NCI-H2196 treated with DMSO at 0.1 percent for 48 hours (cell line): Measurements from ENCODE around the gene LYPD4.
"Not testable (repeated sequence)": the region's sequence is repeated elsewhere in the genome, so short reads cannot be mapped to it uniquely, and the experiment has no call there.

ENCODE experiments used
- DNase-seq: peaks from one replicate; lab custom pipeline; 2025; ENCODE audit not compliant: unreplicated experiment; lab: John Stamatoyannopoulos, UW

Gene LYPD4

GRCh38 chr19:41802770-41803169 is 41.7 kb downstream of the LYPD4 start:
- DNase-seq = no peak

- no peak for DNase-seq
Measured at GRCh38 chr19:41801792-41802211, 42.7 kb downstream of the LYPD4 start.

DNA sequence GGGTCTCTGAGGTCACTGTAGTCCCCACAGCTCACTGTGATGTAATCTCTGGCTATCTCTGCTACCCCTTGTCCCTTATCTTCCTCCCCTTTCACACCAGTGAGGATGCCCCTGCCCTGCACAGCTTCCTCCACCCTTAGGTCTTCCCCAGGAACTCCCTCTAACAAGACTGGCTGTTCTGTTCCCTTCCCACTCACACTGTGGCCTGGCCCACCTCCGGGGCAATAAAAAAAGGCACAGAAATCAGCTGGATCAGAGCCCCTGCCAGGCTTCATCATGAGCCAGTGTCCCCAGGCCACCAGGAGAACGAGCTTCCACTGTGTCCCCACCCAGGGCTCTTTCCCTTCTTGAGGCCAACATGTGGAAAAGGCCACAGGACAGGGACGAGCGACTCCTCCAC is 43.5 kb downstream of the LYPD4 start:
- DNase-seq = no peak

DNA sequence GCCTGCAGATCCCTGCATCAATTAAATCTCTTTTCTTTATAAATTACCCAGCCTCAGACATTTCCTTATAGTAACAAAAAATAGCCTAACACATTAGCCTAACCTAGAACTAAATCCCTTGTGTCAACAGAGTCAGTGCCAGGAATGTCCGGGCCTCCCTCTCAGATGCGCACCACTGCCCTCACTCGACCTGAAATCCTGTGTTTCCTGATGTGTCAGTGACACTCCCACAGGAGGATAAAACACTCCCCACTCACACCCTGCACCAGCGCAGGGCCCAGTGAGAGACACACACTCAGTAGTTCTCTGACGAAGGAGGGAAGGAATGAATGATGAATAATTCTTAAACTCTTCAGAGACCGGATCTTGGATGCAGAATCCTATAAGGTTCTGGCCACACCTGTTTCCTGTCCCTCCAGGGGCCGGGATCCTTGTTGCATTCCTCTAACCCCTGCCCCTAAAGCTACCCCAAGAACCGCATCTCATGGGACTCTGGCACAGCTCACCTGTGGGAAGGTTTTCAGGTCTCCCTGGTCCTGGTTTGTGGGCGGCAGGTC is 45.0 kb downstream of the LYPD4 start:
- DNase-seq = peak; percentile 20

DNA sequence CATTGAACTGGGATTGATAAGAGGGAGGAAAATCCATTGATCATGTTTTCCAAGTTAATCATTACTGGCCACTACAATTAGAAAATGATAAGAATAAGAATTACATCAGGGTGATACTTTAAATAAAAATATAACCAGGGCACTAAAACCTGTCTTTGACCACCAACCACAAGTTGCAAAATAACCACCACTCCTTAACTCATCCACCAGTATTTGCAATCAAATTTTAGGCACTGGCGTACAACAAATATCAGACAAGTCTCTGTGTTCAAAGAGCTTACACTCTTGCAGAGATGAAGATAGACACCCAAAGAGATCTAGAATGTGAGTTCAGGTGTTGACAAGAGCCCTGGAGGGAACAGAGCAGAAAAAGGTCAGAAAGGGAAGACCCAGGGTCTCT is 47.6 kb downstream of the LYPD4 start:
- no peak for DNase-seq

DNA sequence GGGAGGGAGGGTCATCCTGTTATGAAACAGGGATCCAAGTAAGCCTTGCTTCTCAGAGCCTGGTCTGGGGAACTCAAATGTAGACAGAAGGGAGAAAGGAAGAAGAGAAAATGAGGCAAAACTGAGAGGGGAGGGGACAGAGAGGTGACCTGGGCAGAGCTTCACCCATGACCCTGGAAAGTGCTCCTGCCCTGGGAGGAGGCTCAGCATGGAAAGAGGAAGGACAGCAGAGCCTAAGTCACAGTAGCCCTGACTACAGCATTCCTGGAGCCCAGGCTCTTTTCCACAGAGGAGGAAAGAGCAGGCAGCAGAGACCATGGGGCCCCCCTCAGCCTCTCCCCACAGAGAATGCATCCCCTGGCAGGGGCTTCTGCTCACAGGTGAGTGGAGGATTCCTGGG is 48.1 kb downstream of the LYPD4 start, which contains the start of gene CEACAM3:
Gene CEACAM3, plus strand, starts transcription at position 226 of the 400 bp plus-strand sequence. Its CDS starts 91 bp downstream, at position 317.
- no peak for DNase-seq

GRCh38 chr19:41795031-41795461 is 49.4 kb downstream of the LYPD4 start:
- DNase-seq = peak; percentile 21

GRCh38 chr19:41793414-41793727 is 51.1 kb downstream of the LYPD4 start:
- no peak for DNase-seq

DNA sequence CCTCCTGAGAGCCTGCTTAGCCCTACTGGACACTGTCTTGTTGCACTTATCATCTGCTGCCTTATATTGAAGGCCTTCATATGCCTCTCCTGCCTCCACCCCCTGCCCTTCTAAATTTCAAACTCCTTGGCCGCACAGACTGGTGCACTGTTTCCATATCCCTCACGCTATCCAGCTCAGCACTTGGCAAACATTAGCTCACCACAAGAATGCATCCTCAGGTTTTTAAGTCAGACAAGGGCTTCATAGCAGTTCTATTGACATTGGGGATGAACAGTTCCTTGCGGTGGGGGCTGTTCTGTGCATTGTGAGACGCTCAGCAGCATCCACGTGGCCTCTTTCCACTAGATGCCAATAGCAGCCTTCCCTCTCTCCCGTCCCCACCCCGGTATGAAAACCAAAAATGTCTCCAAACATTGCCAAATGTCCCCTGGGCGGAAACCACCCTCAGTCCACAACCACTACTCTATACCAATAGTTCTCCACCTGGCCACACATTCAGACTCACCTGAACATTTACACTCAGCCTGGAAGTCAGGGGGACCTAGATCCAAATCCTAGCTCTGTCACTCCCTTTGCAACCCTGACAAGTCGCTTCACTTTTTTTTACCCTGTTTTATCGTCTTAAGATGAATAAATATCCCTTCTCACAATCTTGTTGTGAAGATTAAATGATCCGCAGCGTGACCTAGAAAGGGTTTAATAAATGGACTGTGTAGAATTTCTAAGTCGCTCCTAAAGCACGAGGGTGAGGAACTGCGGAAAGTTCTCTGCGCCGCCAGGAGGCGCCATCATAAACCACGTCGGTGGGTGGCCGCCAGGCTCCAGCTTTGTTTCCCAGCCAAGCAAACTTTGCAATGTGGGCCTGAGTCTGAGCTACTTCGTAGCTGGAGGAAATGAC is 51.7 kb downstream of the LYPD4 start:
- DNase-seq = peak; percentile 88

GRCh38 chr19:41789053-41789452 is 55.4 kb downstream of the LYPD4 start:
- DNase-seq = peak; percentile 60

DNA sequence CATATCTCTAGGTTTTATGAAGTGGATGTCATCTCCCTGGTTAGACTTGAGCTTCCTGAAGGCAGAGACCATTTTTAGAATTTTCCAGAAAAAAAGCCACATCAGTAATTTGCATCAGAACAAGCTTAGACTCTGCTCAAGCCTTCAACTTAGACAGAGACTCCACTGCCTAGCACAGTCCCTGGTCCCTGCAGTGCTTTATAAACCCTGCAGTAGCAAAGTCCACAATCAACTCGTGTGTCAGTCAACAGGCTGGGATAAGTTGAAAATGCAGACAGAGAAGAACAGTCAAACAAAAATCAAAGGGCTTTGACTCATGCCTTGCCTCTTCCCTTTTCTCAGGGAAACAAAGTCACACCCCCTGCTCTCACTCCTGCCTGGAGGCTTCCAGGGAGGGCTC is 56.0 kb downstream of the LYPD4 start:
- DNase-seq = not testable (repeated sequence)
